HG02623 (cell line): ENCODE data around the gene DLEU7.
A peak's percentile ranks its signal among the peaks of the same experiment; 100 is the strongest.

ENCODE experiments used
- ATAC-seq: cut with Tn5 transposase; IDR thresholded peaks from one replicate; pipeline ENCODE4 v1.9.1; 2021; ENCODE audit warnings: moderate library complexity; ENCODE audit not compliant: unreplicated experiment

Gene DLEU7

DNA sequence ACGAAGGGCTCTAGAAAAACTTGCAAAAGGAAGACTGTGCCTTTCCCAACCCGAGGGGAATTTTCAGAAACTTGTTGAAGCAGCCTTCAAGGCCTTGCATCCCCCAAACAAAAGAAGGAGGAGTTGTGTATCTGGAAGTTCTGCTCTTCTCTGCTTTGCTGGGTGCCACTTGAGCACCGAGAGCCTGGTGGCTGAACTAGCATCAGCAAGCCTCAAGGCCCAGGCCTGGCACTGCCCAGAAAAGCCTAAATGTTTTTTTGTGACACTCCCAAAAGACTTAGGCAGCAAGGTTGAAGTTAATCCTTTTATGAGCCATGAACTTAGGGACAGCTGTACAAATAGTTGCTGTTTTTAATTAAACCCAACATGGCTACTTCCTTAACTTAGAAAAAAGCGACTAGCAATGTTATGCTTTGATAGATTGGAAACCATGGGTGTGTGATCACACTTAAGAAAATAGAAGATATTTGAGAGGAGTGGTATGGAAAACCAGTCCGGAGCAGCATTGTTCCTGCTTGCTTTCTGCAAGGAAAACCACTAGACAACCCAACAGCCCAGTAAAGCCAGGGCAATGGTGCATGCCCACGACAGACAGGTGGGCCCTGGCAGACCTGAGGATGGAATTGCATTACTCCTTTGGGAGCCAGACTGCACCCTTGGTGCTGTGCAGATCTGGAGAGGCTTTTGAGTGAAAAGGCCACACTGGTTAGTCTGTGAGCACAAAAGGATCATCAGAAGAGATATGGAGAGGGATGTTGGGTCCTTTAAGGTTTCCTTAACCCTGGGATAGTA is 788 bp upstream of the DLEU7 start:
- ATAC-seq = no peak

DNA sequence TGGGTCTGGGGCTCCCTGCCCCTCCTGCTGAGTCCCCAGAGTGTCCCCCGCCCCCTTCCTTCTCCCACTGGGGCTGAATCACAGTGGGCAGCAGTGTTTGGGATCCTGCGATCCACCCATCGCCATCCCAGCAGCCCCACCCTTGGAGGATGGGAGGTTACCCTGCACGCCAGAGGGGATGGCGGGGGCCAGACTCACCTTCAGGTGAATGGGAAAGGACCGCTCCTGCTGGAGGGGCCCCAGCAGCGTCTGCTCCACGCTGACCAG is 569 bp downstream of the DLEU7 start:
- ATAC-seq = no peak

DNA sequence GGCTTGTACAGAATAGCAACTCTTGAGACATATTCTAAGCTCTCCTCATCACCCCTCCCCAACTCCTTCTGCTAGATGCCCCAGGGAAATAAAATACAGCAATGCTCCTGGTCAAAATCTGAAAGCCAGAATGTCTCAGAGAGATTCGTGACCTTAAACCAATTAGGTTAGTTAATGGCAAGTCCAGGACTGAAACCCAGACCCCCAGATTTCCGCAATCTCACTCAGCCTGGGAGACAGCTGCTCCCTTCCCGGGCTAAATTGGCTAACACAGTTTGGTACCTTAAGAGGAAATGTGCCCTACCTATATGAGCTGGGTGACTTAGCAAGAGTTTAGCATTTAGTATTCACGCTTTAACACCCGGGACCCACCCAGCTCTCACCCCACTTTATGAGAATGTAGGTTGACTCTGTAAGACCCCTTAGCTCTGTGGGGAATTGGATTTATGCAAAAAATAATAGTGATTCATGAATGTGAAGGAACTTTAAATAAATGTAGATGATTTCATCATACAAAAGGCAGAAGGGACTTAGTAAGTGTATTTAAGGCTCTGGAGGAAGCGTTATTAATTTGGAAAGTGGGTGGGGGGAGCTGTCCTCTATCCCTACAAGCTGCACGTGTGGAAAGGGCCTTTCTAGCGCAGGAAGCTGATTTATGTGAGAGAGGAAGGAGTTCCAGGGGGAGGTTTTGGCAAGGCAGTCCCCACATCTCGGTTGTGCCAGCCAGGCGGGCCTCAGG is 1.1 kb downstream of the DLEU7 start:
- no peak for ATAC-seq

- ATAC-seq = no peak
These were observed 1.7 kb downstream of the DLEU7 start for GRCh38 chr13:50841786-50842185.

GRCh38 chr13:50840284-50840683 is 3.2 kb downstream of the DLEU7 start:
- ATAC-seq = no peak

DNA sequence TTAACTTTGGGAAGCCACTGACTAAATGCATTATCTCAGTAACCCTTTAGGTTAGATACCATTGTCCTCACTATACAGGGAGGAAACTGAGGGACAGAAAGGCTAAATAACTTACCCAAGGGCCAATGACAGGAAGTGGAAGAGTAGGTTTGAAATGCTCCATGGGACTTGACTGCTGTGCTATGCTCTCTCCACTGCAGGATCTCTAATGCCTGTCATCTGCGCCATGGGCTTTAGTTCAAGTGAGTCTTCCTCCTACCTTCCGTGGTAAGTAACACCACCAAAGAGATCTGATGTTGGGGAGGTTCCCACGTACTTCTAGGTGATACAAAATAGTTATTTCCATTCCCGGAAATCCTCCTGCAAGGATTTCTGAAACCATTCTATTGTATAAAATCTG is 3.7 kb downstream of the DLEU7 start:
- no peak for ATAC-seq

- ATAC-seq = no peak
These were observed 4.8 kb downstream of the DLEU7 start for GRCh38 chr13:50838701-50839100.

DNA sequence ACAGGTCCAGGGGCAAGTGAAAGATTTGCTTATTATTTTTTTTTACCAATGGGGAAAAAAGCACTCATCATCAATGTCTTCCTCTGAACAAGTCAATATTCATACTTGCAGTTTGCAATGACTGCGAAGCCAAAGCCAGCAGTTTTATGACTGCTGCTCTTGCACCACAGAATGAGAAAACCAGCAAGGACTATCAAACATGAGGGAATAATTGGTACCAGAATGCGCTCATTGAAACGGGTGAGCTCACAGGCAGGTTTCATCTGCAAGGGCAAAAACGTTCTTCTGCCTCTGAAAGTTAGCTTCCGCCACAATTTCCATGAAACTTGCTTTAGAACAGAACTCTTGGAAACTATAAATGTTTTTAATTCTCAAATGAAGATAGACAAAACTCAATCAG is 5.5 kb downstream of the DLEU7 start:
- no peak for ATAC-seq

DNA sequence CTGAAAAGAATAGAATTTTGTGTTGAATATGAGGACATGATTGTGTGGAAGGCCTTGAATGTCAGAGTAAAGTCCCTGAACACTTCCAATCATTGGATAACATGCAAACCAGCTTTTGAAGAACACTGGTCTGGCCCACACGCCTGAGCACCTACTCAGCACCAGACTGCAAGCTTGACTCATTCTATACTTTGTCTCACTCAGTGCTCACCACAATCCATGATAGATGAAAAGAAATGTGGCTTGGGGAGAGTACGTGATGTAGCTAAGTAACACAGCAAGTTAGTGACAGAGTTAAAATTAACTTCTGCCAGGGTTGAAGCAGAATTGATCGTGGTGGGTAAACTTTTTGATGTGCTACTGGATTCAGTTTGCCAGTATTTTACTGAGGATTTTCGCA is 12.0 kb downstream of the DLEU7 start:
- ATAC-seq = no peak

DNA sequence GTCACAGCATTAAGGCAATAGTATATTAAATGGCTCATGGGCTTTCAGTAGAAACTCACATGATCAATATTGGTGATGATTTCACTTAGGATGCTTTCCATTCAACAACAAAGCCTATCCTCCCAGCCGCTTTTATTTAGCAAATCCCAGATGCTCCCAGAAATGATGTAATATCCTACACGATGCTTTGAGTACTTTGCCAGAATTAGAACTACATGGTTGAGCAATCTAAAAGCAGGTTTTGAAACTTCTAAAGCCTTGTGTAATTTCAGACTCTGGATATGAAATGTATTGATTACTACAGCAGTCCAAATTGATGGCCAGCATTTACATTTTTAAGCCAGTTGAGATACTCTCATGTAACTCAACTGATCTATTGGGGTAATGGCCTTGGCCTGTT is 13.6 kb downstream of the DLEU7 start:
- no peak for ATAC-seq

DNA sequence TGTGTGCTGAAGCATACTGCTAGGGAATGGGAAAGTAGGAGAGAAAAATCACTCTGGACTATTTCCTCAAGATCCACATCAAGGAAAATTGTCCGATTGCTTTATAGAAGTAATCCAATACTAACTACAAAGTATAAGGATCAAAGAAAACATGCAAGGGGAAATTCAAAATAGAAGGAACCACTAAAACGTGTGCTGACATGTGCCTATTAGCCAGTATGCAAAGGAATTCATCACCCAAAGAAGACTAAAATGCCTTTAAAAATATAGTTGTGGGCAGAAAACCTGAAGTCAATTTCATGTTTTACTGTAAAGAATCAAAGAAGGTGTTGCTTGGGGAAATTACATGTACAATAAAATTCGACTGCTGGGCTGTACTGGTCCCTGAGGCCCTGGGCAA is 14.3 kb downstream of the DLEU7 start:
- no peak for ATAC-seq

- no peak for ATAC-seq
These were observed 17.5 kb downstream of the DLEU7 start for GRCh38 chr13:50826035-50826434.

- no peak for ATAC-seq
These were observed 31.2 kb downstream of the DLEU7 start for GRCh38 chr13:50812242-50812641.

DNA sequence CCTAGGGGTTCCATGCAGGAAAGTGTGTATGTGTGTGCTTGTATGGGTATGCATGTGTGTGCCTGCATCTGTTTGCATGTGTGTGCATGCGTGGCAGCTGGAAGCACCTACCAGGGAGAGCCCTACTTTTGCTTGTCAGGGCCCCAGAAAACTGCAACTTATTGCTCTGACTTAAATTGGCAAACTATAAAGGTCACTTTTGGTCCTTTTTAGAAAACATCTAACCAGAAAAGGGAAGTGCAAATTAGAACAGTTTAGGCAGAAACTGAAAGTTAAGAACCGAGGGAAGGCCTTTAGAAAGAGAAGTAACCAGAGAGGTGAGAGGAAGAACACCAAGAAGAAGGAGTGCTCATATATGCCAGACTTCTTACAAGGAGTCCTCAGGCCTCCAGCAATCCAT is 32.5 kb downstream of the DLEU7 start:
- peak; percentile 93 for ATAC-seq

GRCh38 chr13:50810468-50810867 is 33.0 kb downstream of the DLEU7 start:
- no peak for ATAC-seq

- ATAC-seq = no peak
These were observed 34.1 kb downstream of the DLEU7 start for GRCh38 chr13:50809133-50810090.

GRCh38 chr13:50805805-50806204 is 37.7 kb downstream of the DLEU7 start:
- no peak for ATAC-seq

- ATAC-seq = peak; percentile 67
These were observed 42.2 kb downstream of the DLEU7 start for GRCh38 chr13:50801087-50801931.

DNA sequence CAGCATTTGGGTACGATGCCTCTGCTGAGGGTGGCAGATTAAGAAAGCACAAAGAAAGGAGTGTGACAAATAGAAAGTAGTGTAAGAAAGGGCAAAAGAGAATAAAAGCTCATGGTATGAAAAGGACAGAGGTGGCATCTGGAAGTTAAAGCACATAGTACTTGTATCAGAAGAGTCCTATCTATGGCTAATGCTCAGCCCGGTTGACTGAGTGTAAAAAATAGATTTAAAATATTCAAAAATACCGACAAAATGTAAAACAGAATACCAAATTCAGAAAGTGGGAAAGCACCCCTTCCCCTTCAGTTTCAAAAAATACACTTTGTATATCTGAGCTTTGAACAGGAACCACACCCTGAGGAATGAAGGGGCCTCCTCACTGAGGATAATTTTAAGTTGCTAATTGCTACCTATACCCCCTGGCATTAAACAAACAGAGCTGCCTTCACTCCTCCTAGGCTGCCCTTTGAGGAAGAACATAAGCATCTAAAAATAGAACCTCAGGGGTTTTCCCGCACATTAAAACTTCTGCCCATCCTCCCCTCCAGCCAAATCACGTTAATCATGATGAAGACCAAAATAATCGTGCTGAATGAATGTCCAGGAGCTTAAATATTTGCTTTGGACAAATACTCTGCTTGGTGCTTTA is 43.3 kb downstream of the DLEU7 start:
- no peak for ATAC-seq

- ATAC-seq = no peak
These were observed 44.6 kb downstream of the DLEU7 start for GRCh38 chr13:50798923-50799322.
